Astrocyte of the spinal cord (primary cell): ENCODE data around the gene THUMPD1.
"Not testable (repeated sequence)": the region's sequence is repeated elsewhere in the genome, so short reads cannot be mapped to it uniquely, and the experiment has no call there.

Experiments
- DNase-seq: peaks from one replicate; pipeline ENCODE4 v3.0.0; 2011; ENCODE audit warnings: low read depth, low spot score
- H3K4me3 ChIP-seq: 2 replicates; pipeline ENCODE4 v1.5.1; 2011; ENCODE audit warnings: low read depth, mild to moderate bottlenecking, low read length, moderate library complexity
- in situ Hi-C: cut with HindIII; loops from 2 replicates; pipeline ENCODE4 v1.10.0; 2017; ENCODE audit warnings: low sequenced_read_pairs
- TF ChIP-seq, protein P1 (sequence below): IDR thresholded peaks from 2 replicates; pipeline ENCODE4 v1.5.1; 2012; ENCODE audit warnings: low read depth, mild to moderate bottlenecking, low read length, inconsistent platforms

THUMPD1 gene

DNA sequence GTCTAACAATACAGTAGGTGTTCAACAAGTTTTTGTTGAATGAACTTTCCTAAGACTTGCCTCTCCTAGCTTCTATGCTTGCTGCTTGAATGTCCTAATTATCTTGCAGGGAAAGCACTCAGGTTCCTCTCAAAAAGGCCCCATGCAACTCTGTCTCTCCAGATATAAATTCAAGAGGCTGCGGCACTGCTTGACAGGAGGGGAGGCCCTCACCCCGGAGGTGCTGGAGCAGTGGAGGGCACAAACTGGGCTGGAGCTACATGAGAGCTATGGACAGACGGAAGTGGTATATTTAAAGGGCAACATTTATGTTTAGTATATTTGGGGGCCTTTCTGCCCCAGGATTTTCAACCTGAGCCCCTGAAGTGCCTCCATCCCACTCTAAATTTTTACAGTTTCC, 14.4 kb downstream of the THUMPD1 start:
- in situ Hi-C loops = no loop called here
- DNase-seq = no peak
- H3K4me3 ChIP-seq = no peak overlapping the region
- TF ChIP-seq, protein P1, sequence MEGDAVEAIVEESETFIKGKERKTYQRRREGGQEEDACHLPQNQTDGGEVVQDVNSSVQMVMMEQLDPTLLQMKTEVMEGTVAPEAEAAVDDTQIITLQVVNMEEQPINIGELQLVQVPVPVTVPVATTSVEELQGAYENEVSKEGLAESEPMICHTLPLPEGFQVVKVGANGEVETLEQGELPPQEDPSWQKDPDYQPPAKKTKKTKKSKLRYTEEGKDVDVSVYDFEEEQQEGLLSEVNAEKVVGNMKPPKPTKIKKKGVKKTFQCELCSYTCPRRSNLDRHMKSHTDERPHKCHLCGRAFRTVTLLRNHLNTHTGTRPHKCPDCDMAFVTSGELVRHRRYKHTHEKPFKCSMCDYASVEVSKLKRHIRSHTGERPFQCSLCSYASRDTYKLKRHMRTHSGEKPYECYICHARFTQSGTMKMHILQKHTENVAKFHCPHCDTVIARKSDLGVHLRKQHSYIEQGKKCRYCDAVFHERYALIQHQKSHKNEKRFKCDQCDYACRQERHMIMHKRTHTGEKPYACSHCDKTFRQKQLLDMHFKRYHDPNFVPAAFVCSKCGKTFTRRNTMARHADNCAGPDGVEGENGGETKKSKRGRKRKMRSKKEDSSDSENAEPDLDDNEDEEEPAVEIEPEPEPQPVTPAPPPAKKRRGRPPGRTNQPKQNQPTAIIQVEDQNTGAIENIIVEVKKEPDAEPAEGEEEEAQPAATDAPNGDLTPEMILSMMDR = no peak

DNA sequence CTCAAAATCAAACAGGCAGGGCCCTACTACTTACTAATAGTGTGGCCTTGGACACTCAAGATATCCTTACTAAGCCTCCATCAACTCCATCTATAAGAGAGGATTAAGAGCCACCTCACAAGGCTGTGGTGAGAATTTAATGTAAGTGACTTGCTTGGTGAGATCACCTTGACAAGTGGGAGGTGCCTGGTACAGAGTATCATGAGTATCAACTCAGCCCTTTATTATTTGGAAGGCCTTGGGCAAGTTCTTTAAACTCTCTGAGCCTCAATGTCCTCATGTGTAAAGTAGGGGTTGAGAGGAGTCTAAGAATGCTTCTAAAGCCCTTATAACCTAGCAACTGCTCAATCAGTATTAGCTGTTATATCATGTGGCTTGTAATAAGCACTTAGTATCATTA, 15.0 kb downstream of the THUMPD1 start:
- TF ChIP-seq, protein P1 = no peak

DNA sequence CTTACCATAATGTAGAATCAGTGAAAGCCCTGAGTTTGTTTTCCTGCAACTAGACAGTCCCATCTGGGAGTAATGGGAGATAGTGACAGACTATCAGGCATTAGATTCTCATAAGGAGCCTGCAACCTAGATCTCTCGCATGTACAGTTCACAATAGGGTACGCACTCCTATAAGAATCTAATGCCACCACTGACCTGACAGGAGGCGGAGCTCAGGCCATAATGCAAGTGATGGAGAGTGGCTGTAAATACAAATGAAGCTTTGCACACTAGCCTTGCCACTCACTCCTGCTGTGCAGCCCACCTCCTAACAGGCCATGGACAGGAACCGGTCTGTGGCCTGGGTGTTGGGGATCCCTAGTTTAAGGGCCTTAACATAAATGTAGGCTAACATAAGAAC, 21.4 kb downstream of the THUMPD1 start:
- DNase-seq = no peak
- in situ Hi-C loops = no loop called here
- no peak overlapping the region for H3K4me3 ChIP-seq
- TF ChIP-seq, protein P1 = no peak

More for the DNA sequence above, 15.0 kb downstream of the THUMPD1 start:
- DNase-seq = no peak
- in situ Hi-C loops = no loop called here
- H3K4me3 ChIP-seq = no peak overlapping the region

DNA sequence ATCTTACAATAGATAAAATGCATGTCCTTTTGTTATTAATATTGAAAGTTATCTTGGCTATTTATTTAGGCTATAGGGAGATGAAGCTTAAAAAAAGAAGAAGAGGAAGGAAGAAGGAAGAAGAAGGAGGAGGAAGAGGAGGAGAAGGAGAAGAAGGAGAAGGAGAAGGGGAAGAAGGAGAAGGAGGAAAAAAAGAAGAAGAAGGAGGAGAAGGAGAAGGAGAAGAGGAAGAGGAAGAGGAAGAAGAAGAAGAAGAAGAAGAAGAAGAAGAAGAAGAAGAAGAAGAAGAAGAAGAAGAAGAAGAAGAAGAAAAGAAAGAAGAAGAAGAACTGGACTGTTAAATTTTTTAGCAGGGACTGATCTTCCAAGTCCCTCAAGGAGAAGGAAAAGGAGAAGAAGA, 23.9 kb downstream of the THUMPD1 start:
- H3K4me3 ChIP-seq, DNase-seq, in situ Hi-C loops: not testable (repeated sequence)

DNA sequence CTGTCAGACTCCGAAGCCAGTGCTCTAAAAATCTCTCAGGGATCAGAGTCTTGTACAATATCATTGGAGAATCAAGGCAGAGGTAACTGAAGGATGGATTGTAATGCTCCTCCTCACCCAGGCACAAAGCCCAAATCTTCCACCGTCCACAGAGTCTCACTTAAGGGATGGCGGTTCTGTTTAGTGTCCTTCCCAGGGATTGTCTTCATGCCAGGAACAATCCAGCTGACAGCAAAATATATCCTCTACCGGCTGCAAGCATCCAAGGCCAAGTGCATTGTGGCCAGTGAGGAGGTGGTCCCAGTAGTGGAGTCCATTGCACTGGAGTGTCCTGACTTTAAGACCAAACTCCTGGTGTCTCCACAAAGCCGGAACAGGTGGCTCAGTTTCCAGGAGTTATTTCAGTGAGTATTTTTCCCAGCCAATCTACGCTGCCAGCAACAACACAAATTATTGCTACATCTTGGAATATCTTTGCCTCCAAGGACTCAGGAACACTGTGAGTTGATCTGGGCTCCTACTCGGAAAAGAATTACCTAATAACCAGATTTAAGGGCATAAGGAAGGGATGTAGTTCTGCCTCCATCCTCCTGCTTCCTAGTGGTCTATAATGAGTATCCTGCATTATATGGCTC, 30.2 kb downstream of the THUMPD1 start:
- no peak overlapping the region for H3K4me3 ChIP-seq
- in situ Hi-C loops = no loop called here
- no peak for DNase-seq
- TF ChIP-seq, protein P1 = no peak

DNA sequence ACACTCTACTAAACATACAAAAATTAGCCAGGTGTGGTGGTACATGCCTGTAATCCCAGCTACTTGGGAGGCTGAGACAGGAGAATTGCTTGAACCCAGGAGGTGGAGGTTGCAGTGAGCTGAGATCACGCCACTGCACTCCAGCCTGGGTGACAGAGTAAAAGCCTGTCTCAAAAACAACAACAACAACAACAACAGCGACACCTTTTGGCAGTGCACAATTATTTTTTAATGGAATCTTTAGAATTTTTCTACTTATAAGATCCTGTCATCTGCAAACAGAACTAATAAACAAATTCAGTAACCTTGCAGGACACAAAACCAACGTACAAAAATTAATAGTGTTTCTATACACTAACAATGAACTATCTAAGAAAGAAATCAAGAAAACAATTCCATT, 33.5 kb downstream of the THUMPD1 start:
- not testable (repeated sequence) for H3K4me3 ChIP-seq, DNase-seq

DNA sequence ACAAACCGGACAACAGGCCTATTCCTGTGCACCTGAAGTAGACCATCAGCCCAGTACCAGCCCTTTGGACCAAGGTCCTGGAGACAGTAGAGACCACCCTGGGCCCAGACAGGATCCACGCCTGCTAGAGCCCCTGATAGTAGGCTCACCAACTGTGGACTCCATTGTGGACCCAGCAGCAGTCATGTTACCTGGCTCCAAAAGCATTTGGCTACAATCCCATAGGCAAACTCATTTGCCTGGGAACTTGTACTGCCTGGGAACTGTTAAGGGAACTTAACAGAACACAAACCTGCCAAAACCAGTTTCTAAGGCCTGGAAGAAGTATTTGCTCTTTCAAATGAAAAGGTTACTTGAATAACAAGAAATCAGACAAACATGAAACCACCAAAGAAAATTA, 34.2 kb downstream of the THUMPD1 start:
- in situ Hi-C loops = no loop called here
- TF ChIP-seq, protein P1 = no peak
- no peak for DNase-seq

More for the DNA sequence above, 33.5 kb downstream of the THUMPD1 start:
- in situ Hi-C loops = not testable (repeated sequence)

DNA sequence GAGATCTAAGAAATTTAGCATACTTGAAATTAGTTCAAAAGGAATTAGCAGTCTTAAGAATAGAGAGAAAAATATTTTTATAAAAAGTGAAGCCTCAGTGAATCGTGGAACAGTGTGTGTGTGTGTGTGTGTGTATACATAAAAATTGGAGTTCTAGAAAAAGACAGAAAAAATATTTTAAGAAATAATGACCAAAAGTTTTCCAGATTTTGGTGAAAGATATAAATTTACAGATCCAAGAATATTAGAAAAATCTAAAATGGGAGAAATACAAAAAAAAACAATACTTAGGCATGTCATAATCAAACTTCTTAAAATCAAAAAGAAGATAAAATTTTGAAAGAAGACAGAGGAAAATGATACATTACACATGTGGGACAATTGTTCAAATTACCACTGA, 35.6 kb downstream of the THUMPD1 start:
- DNase-seq = not testable (repeated sequence)

More for the DNA sequence above, 34.2 kb downstream of the THUMPD1 start:
- no peak overlapping the region for H3K4me3 ChIP-seq

More for the DNA sequence above, 35.6 kb downstream of the THUMPD1 start:
- H3K4me3 ChIP-seq, in situ Hi-C loops: not testable (repeated sequence)
